LoVo (cell line): ENCODE data around the gene MYH6.
"Not testable (repeated sequence)": the region's sequence is repeated elsewhere in the genome, so short reads cannot be mapped to it uniquely, and the experiment has no call there.

Source experiments
- DNase-seq: peaks from one replicate; pipeline ENCODE4 v3.0.0-alpha.2; 2016; ENCODE audit warnings: low spot score

MYH6 gene

GRCh38 chr14:23435543-23436326, 27.7 kb upstream of the MYH6 start, which contains the start of gene MYH7:
MYH7 (minus strand) TSS chr14:23435660; CDS start chr14:23433732, 1,928 bp downstream.
- no peak for DNase-seq

GRCh38 chr14:23434488-23435222, 26.6 kb upstream of the MYH6 start:
- DNase-seq = no peak

- no peak for DNase-seq
These were observed 25.4 kb upstream of the MYH6 start for GRCh38 chr14:23433457-23433856.

- DNase-seq = no peak
These were observed 24.9 kb upstream of the MYH6 start for GRCh38 chr14:23432946-23433345.

- no peak for DNase-seq
These were observed 24.2 kb upstream of the MYH6 start for GRCh38 chr14:23432102-23432925.

- no peak for DNase-seq
These were observed 23.4 kb upstream of the MYH6 start for GRCh38 chr14:23431486-23431885.

GRCh38 chr14:23430723-23431085, 22.6 kb upstream of the MYH6 start:
- no peak for DNase-seq

- no peak for DNase-seq
These were observed 22.1 kb upstream of the MYH6 start for GRCh38 chr14:23430016-23430722.

GRCh38 chr14:23428686-23429495, 20.8 kb upstream of the MYH6 start:
- DNase-seq = no peak

GRCh38 chr14:23425798-23426197, 17.7 kb upstream of the MYH6 start:
- not testable (repeated sequence) for DNase-seq

GRCh38 chr14:23425169-23425568, 17.1 kb upstream of the MYH6 start:
- no peak for DNase-seq

- DNase-seq = no peak
These were observed 15.6 kb upstream of the MYH6 start for GRCh38 chr14:23423657-23424056.

- no peak for DNase-seq
These were observed 13.5 kb upstream of the MYH6 start for GRCh38 chr14:23421594-23421993.

GRCh38 chr14:23419646-23420045, 11.6 kb upstream of the MYH6 start:
- not testable (repeated sequence) for DNase-seq

- no peak for DNase-seq
These were observed 9.9 kb upstream of the MYH6 start for GRCh38 chr14:23418021-23418420.

GRCh38 chr14:23417269-23417668, 9.2 kb upstream of the MYH6 start:
- DNase-seq = not testable (repeated sequence)

- DNase-seq = no peak
These were observed 8.7 kb upstream of the MYH6 start for GRCh38 chr14:23416801-23417200.

- no peak for DNase-seq
These were observed 8.0 kb upstream of the MYH6 start for GRCh38 chr14:23415821-23416778.

GRCh38 chr14:23414906-23415820, 7.1 kb upstream of the MYH6 start:
- no peak for DNase-seq
